K562 (cell line): ENCODE results near the gene PIGB. TPM values are rescaled to one million over a fixed set of nuclear protein-coding genes. Genes with fewer than 3 reads are reported as not detected.

Source experiments
- ARID1B ChIP-seq: fragments of 450-650 bp; IDR thresholded peaks from 2 replicates; pipeline ENCODE4 v1.6.1; 2016; ENCODE audit warnings: antibody characterized with exemption, mild to moderate bottlenecking, inconsistent platforms
- ARID4B ChIP-seq: sonication (generic); formaldehyde crosslinking; IDR thresholded peaks from 2 replicates; pipeline ENCODE4 v1.8.0; 2022; ENCODE audit warnings: mild to moderate bottlenecking, missing genetic modification reagents
- BRF1 ChIP-seq: IDR thresholded peaks from 3 replicates; pipeline ENCODE4 v1.6.1; 2011; ENCODE audit warnings: borderline replicate concordance, mild to moderate bottlenecking; ENCODE audit not compliant: insufficient read length; ENCODE audit errors: extremely low read depth
- CREBBP ChIP-seq: IDR thresholded peaks from one replicate; pipeline ENCODE4 v1.6.1; 2012; ENCODE audit warnings: low read depth, mild to moderate bottlenecking, control low read depth, inconsistent platforms, low read length
- DNMT1 ChIP-seq: fragments of 450-650 bp; IDR thresholded peaks from 2 replicates; pipeline ENCODE4 v1.6.1; 2016; ENCODE audit warnings: antibody characterized with exemption, mild to moderate bottlenecking
- E2F5 ChIP-seq: sonication (generic); formaldehyde crosslinking; IDR thresholded peaks from 2 replicates; pipeline ENCODE4 v1.8.0; 2022; ENCODE audit warnings: mild to moderate bottlenecking, missing genetic modification reagents
- ETV1 ChIP-seq: fragments of 450-650 bp; conservative IDR thresholded peaks from 2 replicates; pipeline ENCODE4 v1.6.1; 2016; ENCODE audit warnings: missing genetic modification characterization, control low read depth, low read depth, missing compliant biosample characterization
- FOXP4 ChIP-seq: sonication (generic); formaldehyde crosslinking; IDR thresholded peaks from 2 replicates; pipeline ENCODE4 v1.8.0; 2022; ENCODE audit warnings: mild to moderate bottlenecking, missing genetic modification reagents, borderline replicate concordance
- HBP1 ChIP-seq: fragments of 450-650 bp; formaldehyde crosslinking; IDR thresholded peaks from 2 replicates; pipeline ENCODE4 v1.4.0; 2022; ENCODE audit warnings: missing genetic modification characterization
- HNRNPK ChIP-seq: fragments of 200-400 bp; formaldehyde crosslinking; IDR thresholded peaks from one replicate; pipeline ENCODE4 v1.6.1; 2018; ENCODE audit warnings: mild to moderate bottlenecking, low read depth, low read length; ENCODE audit not compliant: poor library complexity, severe bottlenecking
- KLF16 ChIP-seq: IDR thresholded peaks from 2 replicates; pipeline ENCODE4 v1.6.1; 2016; ENCODE audit warnings: antibody characterized with exemption
- MIER1 ChIP-seq: fragments of 450-650 bp; IDR thresholded peaks from 2 replicates; pipeline ENCODE4 v1.6.1; 2016; ENCODE audit warnings: antibody characterized with exemption, mild to moderate bottlenecking, low read depth
- MTF1 ChIP-seq: fragments of 250-450 bp; sonication (Bioruptor Pico); IDR thresholded peaks from 2 replicates; pipeline ENCODE4 v1.9.0; 2021; ENCODE audit warnings: moderate library complexity, mild to moderate bottlenecking, inconsistent platforms, borderline replicate concordance
- NCOR1 ChIP-seq: fragments of 450-650 bp; IDR thresholded peaks from 2 replicates; pipeline ENCODE4 v1.6.1; 2016; ENCODE audit warnings: mild to moderate bottlenecking, moderate library complexity
- PHB ChIP-seq: fragments of 250-450 bp; sonication (Bioruptor Pico); IDR thresholded peaks from 2 replicates; pipeline ENCODE4 v1.5.0; 2021
- PHTF2 ChIP-seq: fragments of 250-450 bp; sonication (Bioruptor Pico); IDR thresholded peaks from 2 replicates; pipeline ENCODE4 v1.5.0; 2021; ENCODE audit warnings: mild to moderate bottlenecking
- RBM14 ChIP-seq: fragments of 200-400 bp; formaldehyde crosslinking; IDR thresholded peaks from 2 replicates; pipeline ENCODE4 v1.6.1; 2018; ENCODE audit warnings: low read depth, mild to moderate bottlenecking, low read length, moderate library complexity, borderline replicate concordance; ENCODE audit not compliant: insufficient read depth
- TCFL5 ChIP-seq: fragments of 250-450 bp; sonication (Bioruptor Pico); conservative IDR thresholded peaks from 2 replicates; pipeline ENCODE4 v1.6.1; 2021; ENCODE audit warnings: mild to moderate bottlenecking, moderate library complexity, matching md5 sums
- ZBTB8A ChIP-seq: fragments of 450-650 bp; IDR thresholded peaks from 2 replicates; pipeline ENCODE4 v1.6.1; 2018; ENCODE audit warnings: mild to moderate bottlenecking, moderate library complexity; ENCODE audit not compliant: partially characterized antibody
- polyA plus RNA-seq, 8 experiments: library from polyadenylated mRNA; depleted of rRNA in 4 of 8; stranded (reverse) in 5 of 8; unstranded in 3 of 8; fragments of >200 nt; fragmentation: Nextera tagmentation in 2 of 8; fragmentation: Illumina TruSeq in 1 of 8; extraction: Ambion mirVana in 2 of 8; extraction: Trizol in 1 of 8; gene quantifications; 2 replicates each; pipeline versions ENCODE4 v1.2.1 to v1.2.3, GENCODE V29; 2011 to 2014; ENCODE audit warnings: inconsistent platforms in 1 of 8, missing spikeins in 1 of 8
- total RNA-seq, 7 experiments: library from RNA; depleted of rRNA in 6 of 7; stranded (reverse); fragments of >200 nt in 6 of 7; fragmentation: Illumina TruSeq in 2 of 7; extraction: Trizol in 2 of 7; gene quantifications; 2 replicates each; pipeline versions ENCODE4 v1.2.1 to v1.2.3, GENCODE V29; 2011 to 2021; ENCODE audit warnings: low replicate concordance in 1 of 7

Gene PIGB
- total and polyA plus RNA-seq, 9 of the 15 experiments (the other 6 are each of a cell fraction or from before 2014, with no cell fraction given): 9.9 to 32.3 (median 18.2) TPM

- TF ChIP-seq CREBBP (no peak), ETV1 (tag) (peak; percentile 99), ZBTB8A (no peak), TCFL5 (no peak), FOXP4 (no peak), KLF16 (peak; percentile 89), DNMT1 (no peak), PHB (CRISPR knock-in tag) (no peak), E2F5 (CRISPR knock-in tag) (no peak), MIER1 (no peak), PHTF2 (CRISPR knock-in tag) (no peak), NCOR1 (no peak), HNRNPK (no peak), RBM14 (no peak), ARID1B (no peak), BRF1 (no peak), MTF1 (no peak), HBP1 (CRISPR knock-in tag) (no peak), ARID4B (peak; percentile 72)
Observed at GRCh38 chr15:55318588-55319494, at the start of gene PIGB, which contains the start of gene PIGBOS1 (continued).
